CD4-positive, alpha-beta T cell treated with Interleukin-1 beta for 1 hour (primary cell): ENCODE measurements around the gene SMTN.

ENCODE experiments used
- DNase-seq, 2 donors: peaks; one replicate each; pipeline ENCODE4 v3.0.0-alpha.2; 2020 to 2022

The SMTN gene

DNA sequence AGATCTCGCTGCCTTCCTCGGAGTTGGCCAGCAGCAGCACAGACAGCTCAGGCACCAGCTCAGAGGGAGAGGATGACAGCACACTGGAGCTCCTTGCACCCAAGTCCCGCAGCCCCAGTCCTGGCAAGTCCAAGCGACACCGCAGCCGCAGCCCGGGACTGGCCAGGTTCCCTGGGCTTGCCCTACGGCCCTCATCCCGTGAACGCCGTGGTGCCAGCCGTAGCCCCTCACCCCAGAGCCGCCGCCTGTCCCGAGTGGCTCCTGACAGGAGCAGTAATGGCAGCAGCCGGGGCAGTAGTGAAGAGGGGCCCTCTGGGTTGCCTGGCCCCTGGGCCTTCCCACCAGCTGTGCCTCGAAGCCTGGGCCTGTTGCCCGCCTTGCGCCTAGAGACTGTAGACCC lies 52.8 kb downstream of the SMTN start:
- no peak for DNase-seq

DNA sequence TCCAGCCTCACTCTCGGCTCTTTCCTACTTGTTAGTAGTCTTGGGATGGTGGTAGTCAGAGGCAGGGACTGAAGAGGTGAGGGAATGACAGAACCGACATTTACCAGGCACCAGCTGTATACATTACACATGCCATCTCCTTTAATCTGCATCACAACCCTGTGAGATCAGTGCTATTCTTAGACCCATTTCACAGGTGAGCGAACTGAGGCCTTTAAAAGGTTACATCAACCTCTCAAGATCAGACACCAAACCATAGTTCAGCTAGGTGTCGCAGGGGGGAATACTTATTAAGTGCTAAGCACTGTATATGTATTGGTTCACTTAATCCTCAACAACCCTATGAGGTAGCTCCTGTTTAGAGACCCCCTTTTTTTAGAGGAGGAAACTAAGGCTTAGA lies 53.6 kb downstream of the SMTN start:
- no peak for DNase-seq

DNA sequence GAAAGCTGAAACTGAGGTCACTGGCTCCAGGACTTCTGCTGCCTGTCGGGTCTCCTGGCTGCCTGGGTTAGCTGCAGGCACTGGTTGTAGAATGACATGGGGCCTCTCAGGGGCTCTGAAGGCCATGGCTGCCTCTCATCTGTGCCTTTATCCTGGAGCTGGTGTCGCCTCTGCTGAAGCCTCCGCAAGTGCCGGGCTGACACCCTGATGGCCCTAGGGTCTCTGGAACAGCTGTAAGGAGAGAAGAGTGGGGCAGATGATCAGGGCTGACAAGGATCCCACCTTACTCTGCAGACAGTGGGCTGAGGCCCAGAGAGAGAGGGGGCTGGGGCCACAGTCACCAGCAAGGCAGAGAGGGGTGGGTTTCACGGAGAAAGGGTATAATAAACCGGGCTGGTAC lies 54.6 kb downstream of the SMTN start:
- DNase-seq, result no peak

DNA sequence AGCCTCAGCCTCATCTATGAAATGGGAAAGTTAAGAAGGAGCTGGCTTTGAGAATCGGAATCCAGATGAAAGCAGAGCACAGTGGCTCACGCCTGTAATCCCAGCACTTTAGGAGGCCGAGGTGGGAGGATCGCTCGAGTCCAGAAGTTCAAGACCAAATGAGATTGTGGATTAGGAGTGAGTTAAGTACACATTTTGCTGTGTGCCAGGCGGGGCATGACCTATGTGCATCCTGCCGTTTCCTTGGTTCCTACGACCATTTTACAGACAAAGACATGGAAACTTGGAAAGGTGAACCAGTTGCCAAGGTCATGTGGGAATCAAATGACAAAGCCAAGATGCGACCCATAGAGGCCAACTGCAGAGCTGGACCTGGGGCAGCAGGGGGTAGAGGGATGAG lies 55.0 kb downstream of the SMTN start:
- DNase-seq, result no peak

DNA sequence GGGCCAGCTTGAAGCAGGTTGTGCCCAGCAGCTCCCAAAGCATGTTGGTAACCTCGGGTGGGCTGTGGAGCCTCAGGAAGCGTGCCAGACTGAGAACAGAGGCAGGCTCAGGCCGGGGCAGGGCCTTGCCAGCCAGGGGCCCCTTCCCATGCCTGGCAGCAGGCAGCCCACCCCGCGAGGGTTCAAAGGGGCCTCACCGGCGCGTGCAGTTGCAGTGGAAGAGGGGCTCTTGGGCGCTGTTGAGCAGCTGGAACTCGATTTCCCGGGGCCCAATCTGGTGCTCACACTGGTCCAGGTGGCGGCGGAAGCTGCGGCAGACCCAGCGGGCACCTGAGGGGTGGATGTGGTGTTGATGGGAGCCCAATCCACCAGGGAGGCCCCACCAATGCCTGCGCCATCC lies 55.6 kb downstream of the SMTN start:
- DNase-seq, result no peak

DNA sequence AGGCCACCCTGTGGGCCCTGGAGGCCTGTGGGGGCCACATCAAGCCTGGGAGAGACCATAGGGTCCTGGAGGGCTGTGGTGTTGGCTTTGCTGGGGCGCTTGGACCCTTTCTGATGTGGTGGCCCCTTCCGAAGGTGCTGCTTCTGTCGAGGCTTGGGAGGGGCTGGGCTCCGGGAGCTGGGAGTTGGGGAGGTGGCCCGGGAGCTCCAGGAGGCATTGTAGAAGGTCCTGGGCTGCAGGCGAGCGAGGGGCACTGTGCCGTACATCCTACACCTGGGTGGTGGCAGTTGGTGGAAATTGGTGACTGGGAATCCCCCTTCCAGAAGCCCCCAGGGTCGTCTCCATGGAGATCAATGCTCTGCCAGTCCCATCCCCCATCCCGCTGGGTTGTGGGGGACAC lies 56.6 kb downstream of the SMTN start:
- no peak for DNase-seq

DNA sequence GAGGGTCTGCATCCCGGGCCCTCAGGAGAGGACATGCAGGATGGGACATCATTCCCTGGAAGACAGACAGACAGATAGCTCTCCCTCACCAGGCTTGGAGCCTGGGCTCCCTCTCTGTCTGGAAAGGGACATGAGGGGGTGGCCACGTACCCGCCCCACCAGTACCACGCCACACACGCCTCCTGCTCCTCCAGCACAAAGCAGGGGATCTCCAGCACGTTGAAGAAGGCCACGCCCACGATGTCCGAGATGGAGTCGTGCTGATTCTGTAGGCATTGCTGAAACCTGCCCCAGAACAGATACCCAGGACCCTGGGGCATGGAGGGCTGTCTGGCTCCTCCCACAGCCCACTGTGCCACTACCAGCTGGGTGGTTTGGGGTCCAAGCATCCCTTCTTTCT lies 57.0 kb downstream of the SMTN start:
- no peak for DNase-seq

DNA sequence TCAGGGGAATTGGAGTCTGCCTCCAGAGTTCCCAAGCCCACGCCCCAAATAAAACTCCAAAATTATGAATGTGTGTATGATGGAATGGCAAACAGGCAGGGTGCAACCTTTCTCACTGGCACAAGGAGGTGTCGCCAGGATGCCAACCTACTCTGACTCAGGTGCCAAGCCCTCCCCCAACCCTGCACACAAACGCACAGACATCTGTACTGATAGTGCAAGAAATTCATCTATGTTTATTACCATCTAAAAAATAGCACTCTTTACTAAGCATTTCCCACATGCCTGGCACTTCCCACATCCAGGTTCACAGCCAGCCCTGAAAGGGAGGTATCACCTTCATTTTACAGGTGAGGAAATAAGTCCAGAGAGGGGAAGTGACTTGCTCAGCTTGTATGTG lies 57.9 kb downstream of the SMTN start:
- no peak for DNase-seq

DNA sequence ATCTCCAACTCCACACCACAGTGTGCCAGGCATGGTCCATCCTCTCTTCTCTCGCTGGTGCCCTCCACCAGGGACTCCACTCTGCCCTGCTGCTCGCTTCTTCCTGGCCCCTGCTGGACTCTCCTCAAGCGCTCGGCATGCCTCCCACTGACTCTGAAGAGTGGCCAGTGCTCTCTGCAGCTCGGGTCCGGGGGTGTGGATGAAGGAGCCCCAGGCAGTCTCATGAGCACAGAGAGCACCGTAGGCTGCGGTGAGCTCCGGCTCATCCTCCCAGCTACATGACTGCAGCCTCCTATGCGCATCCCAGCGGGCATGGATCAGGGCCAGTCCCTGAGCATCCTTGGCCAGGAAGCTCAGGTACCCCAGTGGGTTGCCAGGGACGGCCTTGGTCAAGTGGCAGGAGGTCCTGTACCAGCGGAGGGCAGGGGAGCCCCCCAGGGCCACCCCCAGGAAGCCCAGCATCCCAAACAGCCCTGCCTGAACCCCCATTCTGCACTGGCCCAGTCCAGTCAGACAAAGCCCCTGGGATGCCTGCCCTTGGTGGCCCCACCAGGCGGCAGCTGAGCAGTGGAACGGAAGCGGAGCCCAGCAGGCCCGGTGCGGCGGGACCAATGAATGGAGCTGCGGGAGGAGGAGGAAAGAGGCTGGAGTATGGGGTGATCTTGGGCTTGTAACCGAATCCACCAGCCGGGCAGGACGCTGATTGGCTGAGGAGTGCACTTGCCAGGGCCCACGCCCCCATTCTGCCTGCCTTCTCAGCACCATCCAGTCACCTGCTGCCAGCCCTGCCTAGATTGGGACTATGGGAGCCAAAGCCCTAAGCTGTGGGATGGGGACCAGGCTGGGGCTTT lies 59.0 kb downstream of the SMTN start, which contains the start of gene PLA2G3:
Gene PLA2G3, minus strand, starts transcription at position 643 of the 851 bp plus-strand sequence. Its CDS starts 154 bp downstream, at position 489.
- no peak for DNase-seq

DNA sequence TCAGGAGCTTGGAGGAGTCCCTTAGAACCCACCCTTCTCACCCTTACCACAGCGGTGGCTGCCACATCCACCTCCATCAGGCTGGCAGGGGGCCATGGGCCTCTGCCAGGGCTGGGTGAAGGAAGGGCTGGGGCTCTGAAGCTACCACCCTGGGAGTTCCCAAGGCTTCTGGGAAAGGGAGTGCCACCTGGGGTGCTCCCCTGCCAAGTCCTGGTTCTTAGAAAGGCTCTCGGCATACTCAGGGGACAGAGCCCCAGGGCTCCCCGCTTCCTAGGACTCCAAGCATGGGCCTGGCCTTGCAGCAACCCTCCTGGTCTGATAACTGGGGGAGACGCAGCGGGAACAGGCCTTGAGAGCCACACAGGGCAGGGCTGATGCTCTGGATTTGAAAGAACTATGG lies 59.6 kb downstream of the SMTN start:
- DNase-seq, result no peak

DNA sequence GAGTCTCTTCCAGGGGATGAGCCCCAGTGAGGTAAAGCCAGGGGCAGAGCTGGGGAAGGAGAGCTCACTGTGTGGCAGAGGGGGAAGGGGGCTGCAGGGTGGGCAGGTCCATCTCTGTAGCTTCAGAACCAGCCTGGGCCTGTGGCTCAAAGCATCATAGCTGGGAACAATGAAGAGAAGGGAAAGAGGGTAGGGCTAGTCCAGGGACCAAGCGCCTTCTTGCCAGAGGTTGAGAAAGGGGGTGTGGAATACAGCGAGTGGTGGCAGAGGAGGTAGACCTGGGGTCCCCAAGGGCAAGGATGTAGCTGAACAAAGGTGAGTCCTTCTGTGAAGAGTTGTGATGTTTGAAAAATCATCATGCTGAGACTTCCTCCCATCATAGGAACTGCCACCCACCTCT lies 60.4 kb downstream of the SMTN start:
- no peak for DNase-seq

DNA sequence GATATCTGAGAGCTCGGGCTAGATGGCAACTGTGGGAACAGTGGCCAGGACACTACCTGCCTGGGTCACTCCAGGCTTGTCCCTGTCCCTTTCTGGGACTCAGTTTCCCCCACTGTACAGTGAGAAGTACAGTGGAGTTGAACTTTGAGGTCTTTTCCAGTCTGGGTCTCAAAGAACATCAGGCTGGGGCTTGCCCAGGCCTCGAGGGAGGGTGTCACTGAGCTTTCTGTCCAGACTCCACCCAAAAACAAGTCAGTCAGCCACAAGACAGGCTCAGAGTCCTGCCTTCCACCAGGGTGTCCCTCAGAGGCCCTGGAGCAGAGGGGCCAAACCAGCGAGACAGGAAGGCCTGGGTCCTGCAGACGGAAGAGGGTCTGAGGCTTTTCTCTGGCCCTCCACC lies 61.2 kb downstream of the SMTN start:
- DNase-seq, result no peak

DNA sequence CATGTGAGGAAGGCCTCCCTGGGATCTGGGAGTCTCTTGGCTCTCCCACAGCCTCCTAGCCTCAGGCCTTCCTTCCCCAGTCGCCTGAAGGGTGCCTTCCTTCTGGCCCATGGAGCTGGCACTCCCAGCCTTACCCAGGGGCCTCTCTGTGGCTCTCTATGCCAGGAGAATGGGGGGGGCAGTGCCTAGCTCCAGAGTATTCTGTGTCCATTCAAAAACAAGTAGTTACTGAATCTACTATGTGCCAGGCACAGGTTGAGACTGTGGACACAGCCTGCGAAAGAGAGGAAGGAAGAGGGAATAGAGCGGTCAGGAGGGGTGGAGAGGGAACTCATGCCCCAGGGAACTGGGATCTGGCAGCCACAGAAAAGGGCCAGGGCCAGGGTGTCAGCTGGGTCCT lies 61.9 kb downstream of the SMTN start:
- no peak for DNase-seq

DNA sequence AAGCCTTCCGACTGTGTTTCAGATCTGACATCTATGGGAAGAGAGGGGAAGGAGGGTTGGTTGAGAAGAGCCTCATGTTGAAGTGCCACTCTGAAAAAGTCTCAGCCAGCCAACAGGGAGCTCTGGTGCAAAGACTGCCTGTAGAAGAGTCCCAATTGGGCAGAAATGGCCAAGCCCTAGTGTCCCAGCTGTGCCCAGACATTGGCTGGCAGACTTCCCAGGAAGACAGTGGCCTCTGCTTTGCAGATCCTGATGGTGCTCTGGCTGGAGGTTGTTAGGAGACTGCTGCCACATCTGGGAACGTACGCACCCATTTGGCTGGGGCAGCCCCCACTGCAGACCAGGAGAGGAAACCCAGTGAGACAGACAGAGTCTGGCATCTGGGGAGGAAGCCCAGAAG lies 62.4 kb downstream of the SMTN start:
- no peak for DNase-seq

DNA sequence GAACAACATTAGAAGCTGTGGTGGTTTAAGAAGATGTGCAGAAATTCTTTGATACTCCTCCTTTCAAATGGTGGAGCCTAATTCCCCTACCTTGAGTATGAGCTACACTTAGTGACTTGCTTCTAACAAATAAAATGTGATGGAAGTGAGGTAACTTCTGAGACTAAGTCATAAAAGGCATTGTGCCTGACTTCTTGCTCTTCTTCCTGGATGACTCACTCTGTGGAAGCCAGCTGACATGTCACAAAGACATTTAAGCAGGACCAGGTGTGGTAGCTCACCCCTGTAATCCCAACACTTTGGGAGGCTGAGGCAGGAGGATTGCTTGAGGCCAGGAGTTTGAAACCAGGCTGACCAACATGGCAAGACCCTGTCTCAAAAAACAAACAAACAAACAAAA lies 63.1 kb downstream of the SMTN start:
- no peak for DNase-seq

DNA sequence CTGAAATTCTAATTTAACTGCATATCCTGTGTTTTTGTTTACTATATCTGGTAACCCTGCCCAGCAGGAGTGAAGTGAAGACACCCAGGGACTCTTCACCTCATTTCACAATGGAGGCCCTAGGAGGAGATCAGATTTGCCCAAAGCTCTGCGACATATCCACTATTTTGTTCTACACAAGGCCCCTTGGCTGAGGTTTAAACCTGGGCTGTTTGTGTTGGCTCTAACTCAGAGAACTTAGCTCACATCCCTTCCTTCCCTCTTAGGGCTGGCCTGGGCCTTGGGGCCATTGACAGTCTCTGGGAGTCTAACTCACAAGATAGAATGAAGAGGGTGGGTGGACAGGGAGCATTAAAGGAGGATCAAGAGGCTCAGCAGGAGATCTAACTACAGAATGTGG lies 67.4 kb downstream of the SMTN start:
- no peak for DNase-seq

DNA sequence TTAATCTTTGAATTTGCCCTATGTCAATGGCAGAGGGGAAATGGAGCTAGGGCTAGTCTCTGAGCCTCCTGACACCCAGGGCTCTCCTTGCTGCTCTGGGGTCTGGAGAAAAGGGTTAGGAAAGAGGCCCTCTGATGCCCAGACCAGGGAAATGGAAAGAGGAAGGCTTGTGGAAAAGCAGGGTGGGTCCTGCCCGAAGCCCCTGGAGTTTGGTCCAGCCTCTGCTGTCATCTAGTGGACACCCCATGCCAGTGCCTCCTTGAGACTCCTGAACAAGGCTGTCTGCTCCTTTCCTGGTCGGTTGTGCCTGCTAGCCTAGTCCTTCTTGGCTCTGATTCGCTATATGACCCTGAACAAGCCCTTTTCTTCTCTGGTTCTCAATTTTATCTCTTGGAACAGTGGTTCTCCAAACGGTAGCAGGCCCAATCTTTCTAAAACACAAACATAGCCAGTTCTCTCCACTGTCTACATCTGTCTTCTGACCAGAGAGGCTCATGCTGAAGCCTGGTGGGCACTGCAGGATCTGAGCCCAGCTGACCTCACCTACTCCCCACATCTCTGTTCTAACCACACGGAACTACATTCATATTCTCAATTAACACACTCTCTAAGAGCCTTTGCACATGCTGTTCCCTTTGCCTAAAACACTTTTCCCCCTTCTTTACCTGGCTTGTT lies 68.0 kb downstream of the SMTN start:
- peak; percentile 29 to 35 for DNase-seq

DNA sequence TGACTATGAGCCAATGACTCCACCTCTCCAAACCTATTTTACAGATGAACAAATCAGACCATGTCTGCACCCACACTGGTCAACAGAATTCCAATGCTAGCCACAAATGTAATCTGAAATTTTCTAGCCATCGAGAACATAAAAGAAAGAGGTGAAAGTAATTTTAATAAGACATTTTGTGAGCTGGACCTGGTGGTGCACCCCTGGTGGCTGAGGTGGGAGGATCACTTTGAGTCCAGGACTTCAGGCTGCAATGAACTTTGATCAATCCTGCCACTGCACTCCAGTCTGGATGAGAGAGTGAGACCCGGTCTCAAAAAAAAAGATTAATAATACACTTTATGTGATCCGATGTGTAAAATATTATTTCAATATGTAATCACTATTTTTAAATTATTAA lies 69.5 kb downstream of the SMTN start:
- DNase-seq, result no peak

DNA sequence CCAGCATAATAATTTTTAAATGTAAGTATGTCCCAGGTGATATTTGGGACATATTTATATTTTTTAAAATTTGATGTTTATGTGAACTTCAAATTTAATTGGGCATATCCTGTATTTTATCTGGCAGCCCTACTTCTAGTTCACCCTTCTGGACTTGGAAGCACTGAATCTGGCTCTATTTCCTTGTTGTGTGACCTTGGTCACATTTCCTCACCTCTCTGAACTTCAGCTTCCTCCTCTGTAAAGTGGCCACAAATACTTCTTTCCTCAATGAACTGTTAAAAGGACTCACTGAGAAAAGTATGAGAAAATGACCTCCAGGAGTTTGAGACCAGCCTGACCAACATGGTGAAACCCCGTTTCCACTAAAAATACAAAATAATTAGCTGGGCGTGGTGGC lies 70.8 kb downstream of the SMTN start:
- DNase-seq, result no peak

DNA sequence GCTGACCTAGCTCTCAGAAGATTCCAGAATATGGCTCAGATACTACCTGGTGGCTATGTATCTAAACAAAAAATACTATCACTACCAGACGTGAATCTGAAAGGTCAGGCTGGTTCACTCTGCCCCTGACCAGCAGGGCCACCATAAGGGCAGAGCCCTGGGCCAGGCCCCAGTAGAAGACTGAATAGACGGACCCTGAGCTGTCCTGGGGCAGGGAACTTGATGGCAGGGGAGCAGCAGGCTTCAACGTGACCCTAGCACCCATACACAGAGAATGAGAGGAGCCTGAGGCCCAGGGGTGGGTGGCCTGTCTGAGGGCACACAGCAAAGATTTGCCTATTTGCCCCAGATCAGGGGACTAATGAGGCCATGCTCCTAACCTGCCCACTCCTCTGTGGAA lies 72.2 kb downstream of the SMTN start:
- no peak for DNase-seq
